Ovary (tissue), 3 donors: ENCODE results near the gene SLC38A3.
"Not testable (repeated sequence)": the region's sequence is repeated elsewhere in the genome, so short reads cannot be mapped to it uniquely, and the experiment has no call there.

Experiments used
- CTCF ChIP-seq, 3 donors: fragments of 450-650 bp in 2 of 3; fragments of 200-600 bp in 1 of 3; IDR thresholded peaks; one replicate each; pipeline versions ENCODE4 v1.5.1 to v1.8.0; 2016 to 2022; ENCODE audit warnings: antibody characterized with exemption in 3 of 3, mild to moderate bottlenecking in 1 of 3
- EP300 ChIP-seq: sonication (generic); formaldehyde crosslinking; IDR thresholded peaks from one replicate; pipeline ENCODE4 v1.6.1; 2017; ENCODE audit warnings: antibody characterized with exemption
- donor health status: DM: no; HTN: no; CAD: no.

- not testable (repeated sequence) for TF ChIP-seq CTCF (IDR thresholded peaks at IDR 0.05); EP300
Observed at GRCh38 chr3:50211368-50211717, 6.3 kb downstream of the SLC38A3 start.
